K562 (cell line): ENCODE data around the gene ZNF687. TPM values are rescaled to one million over a fixed set of nuclear protein-coding genes. Genes with fewer than 3 reads are reported as not detected.
A peak's percentile ranks its signal among the peaks of the same experiment; 100 is the strongest.

Experiments
- ATAC-seq: fragments of 200-7000 bp; cut with Tn5 transposase; 3 replicates; pipeline ENCODE4 v1.9.1; 2020; ENCODE audit warnings: moderate library complexity
- Bru-seq: library from RNA; stranded (reverse); fragments of 400-500 nt; gene quantifications from one replicate; lab custom pipeline; 2021; lab: Mats Ljungman, UMichigan
- BruChase-seq, 2 experiments: library from RNA; stranded (reverse); fragments of 400-500 nt; gene quantifications; one replicate each; lab custom pipeline; 2021; lab: Mats Ljungman, UMichigan
- BruUV-seq: library from RNA; stranded (reverse); fragments of 400-500 nt; replicated peaks from 2 replicates; lab custom pipeline; 2021; lab: Mats Ljungman, UMichigan
- CTCF ChIA-PET: fragments of 300-600 bp; formaldehyde crosslinking; extraction: SDS; loops from one replicate; lab custom pipeline; 2021; ENCODE audit warnings: low intra/inter-chr PET ratio; lab: Yijun Ruan, JAX
- POLR2A ChIA-PET: fragments of 300-600, 350-650 bp; sonication (Branson Sonifier 250); formaldehyde crosslinking; extraction: SDS; loops from one replicate; lab custom pipeline; 2021; ENCODE audit warnings: antibody characterized with exemption, inconsistent platforms; lab: Yijun Ruan, JAX
- DNase-seq, 4 experiments: peaks; one replicate each; pipeline versions ENCODE4 v3.0.0 to v3.0.0-alpha.2; 2011 to 2018; ENCODE audit warnings: low spot score in 3 of 4, mixed read lengths in 3 of 4; ENCODE audit errors: extremely low read depth in 1 of 4
- FAIRE-seq: peaks from 2 replicates; lab custom pipeline; 2011; peaks lifted over from hg19 to GRCh38; lab: Jason Lieb, UNC
- H2AFZ ChIP-seq: 2 replicates; pipeline ENCODE4 v1.6.0; 2011; ENCODE audit warnings: low read depth, low read length, control low read depth, inconsistent platforms
- H3K27ac ChIP-seq: fragments of 200-600 bp; 3 replicates; pipeline ENCODE4 v1.8.0; 2011; ENCODE audit warnings: low read depth, mild to moderate bottlenecking, control low read depth, inconsistent platforms, low read length, moderate library complexity, mixed read lengths; ENCODE audit errors: extremely low read depth
- H3K27me3 ChIP-seq, 2 experiments: fragments of 300-600 bp in 1 of 2; 2 replicates in 1 of 2; 3 replicates in 1 of 2; pipeline versions ENCODE4 v1.6.0 to v1.8.0; 2011; ENCODE audit warnings: inconsistent platforms in 2 of 2, low read length in 2 of 2, mild to moderate bottlenecking in 1 of 2, mixed read lengths in 1 of 2, moderate library complexity in 1 of 2; ENCODE audit not compliant: control insufficient read depth in 2 of 2, insufficient read depth in 2 of 2
- H3K36me3 ChIP-seq: fragments of 300-600 bp; 3 replicates; pipeline ENCODE4 v1.8.0; 2011; ENCODE audit warnings: mild to moderate bottlenecking, low read length, inconsistent platforms; ENCODE audit not compliant: control insufficient read depth, insufficient read depth
- H3K4me1 ChIP-seq, 2 experiments: fragments of 200-600 bp in 1 of 2; replicated peaks in 1 of 2; 2 replicates in 1 of 2; 3 replicates in 1 of 2; pipeline versions ENCODE4 v1.5.1 to v1.8.0; 2011; ENCODE audit warnings: inconsistent platforms in 2 of 2, low read length in 2 of 2, mild to moderate bottlenecking in 1 of 2, mixed read lengths in 1 of 2, moderate library complexity in 1 of 2; ENCODE audit not compliant: control insufficient read depth in 2 of 2, insufficient read depth in 2 of 2
- H3K4me2 ChIP-seq: 2 replicates; pipeline ENCODE4 v1.6.1; 2011; ENCODE audit warnings: low read length, control low read depth, inconsistent platforms, mixed read lengths; ENCODE audit not compliant: insufficient read depth
- H3K4me3 ChIP-seq: fragments of 200-600 bp; sonication (generic), shearing (Covaris generic); 2 replicates; pipeline ENCODE4 v1.5.1; 2016; ENCODE audit warnings: control low read depth, inconsistent platforms
- H3K79me2 ChIP-seq: fragments of 200-600 bp; 3 replicates; pipeline ENCODE4 v1.8.0; 2011; ENCODE audit warnings: low read length, inconsistent platforms; ENCODE audit not compliant: control insufficient read depth, insufficient read depth
- H3K9ac ChIP-seq, 2 experiments: 2 replicates each; pipeline versions ENCODE4 v1.6.0 to v1.6.1; 2011; ENCODE audit warnings: low read depth in 2 of 2, low read length in 2 of 2, control low read depth in 1 of 2, inconsistent platforms in 1 of 2, mild to moderate bottlenecking in 1 of 2, mixed read lengths in 1 of 2; ENCODE audit not compliant: insufficient read depth in 1 of 2
- H3K9me1 ChIP-seq: one replicate; pipeline ENCODE4 v1.6.0; 2011; ENCODE audit warnings: inconsistent platforms, mild to moderate bottlenecking, low read length, moderate library complexity; ENCODE audit not compliant: control insufficient read depth, insufficient read depth
- H3K9me3 ChIP-seq: replicated peaks from 2 replicates; pipeline ENCODE4 v1.5.1; 2011; ENCODE audit warnings: low read depth, low read length, inconsistent platforms; ENCODE audit not compliant: control insufficient read depth, insufficient read depth
- H4K20me1 ChIP-seq: replicated peaks from 2 replicates; pipeline ENCODE4 v1.6.1; 2011; ENCODE audit warnings: low read length, inconsistent platforms, mixed read lengths; ENCODE audit not compliant: control insufficient read depth, insufficient read depth
- BACH1 ChIP-seq: fragments of 200-800 bp; sonication (Bioruptor generic); IDR thresholded peaks from 2 replicates; pipeline ENCODE4 v1.6.1; 2016; ENCODE audit warnings: missing genetic modification characterization, missing compliant biosample characterization
- CHD2 ChIP-seq: IDR thresholded peaks from 2 replicates; pipeline ENCODE4 v1.6.1; 2011; ENCODE audit warnings: low read depth, low read length
- GATA2 ChIP-seq: sonication (generic); formaldehyde crosslinking; IDR thresholded peaks from 2 replicates; pipeline ENCODE4 v1.4.0; 2020; ENCODE audit warnings: mild to moderate bottlenecking, missing genetic modification reagents
- ZC3H8 ChIP-seq: fragments of 450-650 bp; IDR thresholded peaks from 2 replicates; pipeline ENCODE4 v1.6.1; 2017
- WGBS: fragments of 100-300 bp; shearing (Covaris generic); methylation state at CpG from one replicate; pipeline ENCODE4 v1.1.6; 2016; ENCODE audit warnings: low coverage, mixed read lengths; ENCODE audit not compliant: insufficient coverage; ENCODE audit errors: missing lambda C conversion rate; 5-methylcytosine and 5-hydroxymethylcytosine counted together
- in situ Hi-C: fragments of 300-500 bp; cut with MboI; formaldehyde crosslinking; loops from 4 replicates; pipeline ENCODE4 v1.15.0; 2018; ENCODE audit warnings: inconsistent platforms, mixed read lengths
- intact Hi-C: fragments of 100-400 bp; cut with micrococcal nuclease; formaldehyde crosslinking; loops from 2 replicates; pipeline ENCODE4 v1.14.2; 2022
- long read RNA-seq, 3 experiments: library from polyadenylated mRNA in 2 of 3; library from RNA in 1 of 3; unstranded in 2 of 3; stranded (forward) in 1 of 3; transcript quantifications; one replicate each; pipeline ENCODE4 v2.0.0, GENCODE V29; 2019 to 2022
- polyA minus RNA-seq, 3 experiments: library from RNA; depleted of rRNA, polyadenylated mRNA; stranded (reverse); fragments of >200 nt; gene quantifications; 2 replicates each; pipeline ENCODE4 v1.2.3, GENCODE V29; 2011
- polyA plus RNA-seq, 8 experiments: library from polyadenylated mRNA; depleted of rRNA in 4 of 8; stranded (reverse) in 5 of 8; unstranded in 3 of 8; fragments of >200 nt; fragmentation: Nextera tagmentation in 2 of 8; fragmentation: Illumina TruSeq in 1 of 8; extraction: Ambion mirVana in 2 of 8; extraction: Trizol in 1 of 8; gene quantifications; 2 replicates each; pipeline versions ENCODE4 v1.2.1 to v1.2.3, GENCODE V29; 2011 to 2014; ENCODE audit warnings: inconsistent platforms in 1 of 8, missing spikeins in 1 of 8
- total RNA-seq, 7 experiments: library from RNA; depleted of rRNA in 6 of 7; stranded (reverse); fragments of >200 nt in 6 of 7; fragmentation: Illumina TruSeq in 2 of 7; extraction: Trizol in 2 of 7; gene quantifications; 2 replicates each; pipeline versions ENCODE4 v1.2.1 to v1.2.3, GENCODE V29; 2011 to 2021; ENCODE audit warnings: low replicate concordance in 1 of 7
- TF ChIP-seq, protein P1 (sequence below), 2 experiments: IDR thresholded peaks; 2 replicates each; pipeline ENCODE4 v1.6.1; 2012; ENCODE audit warnings: improper control_type of control experiment in 2 of 2, low read depth in 2 of 2, low read length in 2 of 2, borderline replicate concordance in 1 of 2
- TF ChIP-seq, protein P2 (sequence below): sonication (generic); formaldehyde crosslinking; IDR thresholded peaks from 2 replicates; pipeline ENCODE4 v1.8.0; 2022; ENCODE audit warnings: mild to moderate bottlenecking, low read depth, missing genetic modification reagents

ZNF687 gene, protein sequence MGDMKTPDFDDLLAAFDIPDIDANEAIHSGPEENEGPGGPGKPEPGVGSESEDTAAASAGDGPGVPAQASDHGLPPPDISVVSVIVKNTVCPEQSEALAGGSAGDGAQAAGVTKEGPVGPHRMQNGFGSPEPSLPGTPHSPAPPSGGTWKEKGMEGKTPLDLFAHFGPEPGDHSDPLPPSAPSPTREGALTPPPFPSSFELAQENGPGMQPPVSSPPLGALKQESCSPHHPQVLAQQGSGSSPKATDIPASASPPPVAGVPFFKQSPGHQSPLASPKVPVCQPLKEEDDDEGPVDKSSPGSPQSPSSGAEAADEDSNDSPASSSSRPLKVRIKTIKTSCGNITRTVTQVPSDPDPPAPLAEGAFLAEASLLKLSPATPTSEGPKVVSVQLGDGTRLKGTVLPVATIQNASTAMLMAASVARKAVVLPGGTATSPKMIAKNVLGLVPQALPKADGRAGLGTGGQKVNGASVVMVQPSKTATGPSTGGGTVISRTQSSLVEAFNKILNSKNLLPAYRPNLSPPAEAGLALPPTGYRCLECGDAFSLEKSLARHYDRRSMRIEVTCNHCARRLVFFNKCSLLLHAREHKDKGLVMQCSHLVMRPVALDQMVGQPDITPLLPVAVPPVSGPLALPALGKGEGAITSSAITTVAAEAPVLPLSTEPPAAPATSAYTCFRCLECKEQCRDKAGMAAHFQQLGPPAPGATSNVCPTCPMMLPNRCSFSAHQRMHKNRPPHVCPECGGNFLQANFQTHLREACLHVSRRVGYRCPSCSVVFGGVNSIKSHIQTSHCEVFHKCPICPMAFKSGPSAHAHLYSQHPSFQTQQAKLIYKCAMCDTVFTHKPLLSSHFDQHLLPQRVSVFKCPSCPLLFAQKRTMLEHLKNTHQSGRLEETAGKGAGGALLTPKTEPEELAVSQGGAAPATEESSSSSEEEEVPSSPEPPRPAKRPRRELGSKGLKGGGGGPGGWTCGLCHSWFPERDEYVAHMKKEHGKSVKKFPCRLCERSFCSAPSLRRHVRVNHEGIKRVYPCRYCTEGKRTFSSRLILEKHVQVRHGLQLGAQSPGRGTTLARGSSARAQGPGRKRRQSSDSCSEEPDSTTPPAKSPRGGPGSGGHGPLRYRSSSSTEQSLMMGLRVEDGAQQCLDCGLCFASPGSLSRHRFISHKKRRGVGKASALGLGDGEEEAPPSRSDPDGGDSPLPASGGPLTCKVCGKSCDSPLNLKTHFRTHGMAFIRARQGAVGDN
- 31.3 and 87.1 TPM in 2 replicates for total RNA-seq (2011; cell fraction: chromatin; rRNA removed; ENCODE audit: low replicate concordance)
- 63.7 and 79.5 TPM in 2 replicates for total RNA-seq (2011; cell fraction: nucleolus; rRNA removed)
- total RNA-seq (2011; cell fraction: nucleoplasm; rRNA removed), result 34.4 and 45.7 TPM in 2 replicates
- total RNA-seq (2014; rRNA removed) (12.3 and 15.6 TPM in 2 replicates), total RNA-seq (2014; rRNA removed; fragmentation: Illumina TruSeq; extraction: Trizol) (5.1 and 6.9 TPM in 2 replicates), total RNA-seq (2015; rRNA removed; fragmentation: Illumina TruSeq; extraction: Trizol) (10.6 and 10.7 TPM in 2 replicates), total RNA-seq (2021) (22.7 and 26.4 TPM in 2 replicates), polyA plus RNA-seq (2011; rRNA removed) (9.0 and 16.9 TPM in 2 replicates), polyA plus RNA-seq (2014; fragmentation: Illumina TruSeq; extraction: Trizol) (11.5 and 14.4 TPM in 2 replicates), polyA plus RNA-seq (2014; fragmentation: Nextera tagmentation; extraction: Ambion mirVana) (under 1 TPM; 0.13 to 0.21 TPM), polyA plus RNA-seq (2014; rRNA removed) (12.8 and 13.2 TPM in 2 replicates), polyA minus RNA-seq (2011; rRNA and poly(A)+ RNA removed) (15.5 and 16.2 TPM in 2 replicates), Bru-seq, nascent RNA (percentile 77 among the genes with signal in this experiment), BruChase-seq, experiment 1, labeled RNA remaining after a 2-hour chase (percentile 79 among the genes with signal in this experiment), BruChase-seq, experiment 2, labeled RNA remaining after a 6-hour chase (percentile 81 among the genes with signal in this experiment)
- 18.6 and 24.5 TPM in 2 replicates for polyA plus RNA-seq (2011; cell fraction: cytosol; rRNA removed)
- 32.1 and 47.9 TPM in 2 replicates for polyA plus RNA-seq (2011; cell fraction: nucleus; rRNA removed)
- polyA plus RNA-seq (2012), result 14.2 and 25.5 TPM in 2 replicates
- polyA minus RNA-seq (2011; cell fraction: cytosol; rRNA and poly(A)+ RNA removed), result 19.1 and 23.9 TPM in 2 replicates
- polyA minus RNA-seq (2011; cell fraction: nucleus; rRNA and poly(A)+ RNA removed), result 33.4 and 47.0 TPM in 2 replicates
- long read RNA-seq, experiment 1, partial matches to known transcripts, result 7 of 18 reads
- long read RNA-seq, experiment 1, other reads (novel, unspliced or antisense), result 11 of 18 reads
- long read RNA-seq, experiment 2, full-length matches to known transcripts, result 4 of 16 reads
- long read RNA-seq, experiment 2, partial matches to known transcripts, result 5 of 16 reads
- long read RNA-seq, experiment 2, other reads (novel, unspliced or antisense), result 7 of 16 reads
- long read RNA-seq, experiment 3, result 0 reads

- no peaks in the 10 kb centered on the region for H3K9me3 ChIP-seq
- intact Hi-C loops (loop anchor here (2.0 to 10.0 kb wide), 2 partner anchors 27 to 63 kb away; partner anchors contain the start of genes PSMD4 and RFX5), in situ Hi-C loops (no loop called here)
- ATAC-seq, result peak; percentile 95
- peaks cover 30% of the 10 kb centered on the region; the same call in 2 of the 3 replicates for H3K36me3 ChIP-seq
- ChIA-PET POLR2A (interaction anchor here (0.6 to 3.7 kb wide), 30 partner anchors 9 to 679 kb away, joined by 3 to 43 read pairs (median 4); partner anchors contain the start of genes PI4KB, PSMB4, PSMD4 and VPS72), CTCF (interaction anchor here (0.6 kb wide), 1 partner anchor 1098 kb away, joined by 3 read pairs; no protein-coding TSS in a partner anchor)
- peak within 1 kb of the TSS; percentile 100 for H3K4me2 ChIP-seq
- TSS peak; percentile 39 for BruUV-seq
- peaks cover 8% of the 10 kb centered on the region; the same call in 1 of the 2 replicates for H4K20me1 ChIP-seq
- peak within 1 kb of the TSS; percentile 99 for H2AFZ ChIP-seq
- peak within 1 kb of the TSS; percentile 67 for H3K4me3 ChIP-seq
- peak within 1 kb of the TSS; percentile 93 to 99 for H3K9ac ChIP-seq
- peaks cover 28% of the 10 kb centered on the region for H3K79me2 ChIP-seq
- DNase-seq, result peak; percentile 97 to 100 (median 98)
- peaks cover 2% of the 10 kb centered on the region for H3K9me1 ChIP-seq
- peaks cover 24 to 33% of the 10 kb centered on the region in 2 experiments for H3K4me1 ChIP-seq
- FAIRE-seq, result peak; percentile 99
- no peaks in the 10 kb centered on the region for H3K27me3 ChIP-seq
- under 1% methylated on average over 55 of the region's 74 CpGs for WGBS
- peak within 1 kb of the TSS; percentile 99 for H3K27ac ChIP-seq
- no peak for TF ChIP-seq GATA2
- TF ChIP-seq, protein P1, sequence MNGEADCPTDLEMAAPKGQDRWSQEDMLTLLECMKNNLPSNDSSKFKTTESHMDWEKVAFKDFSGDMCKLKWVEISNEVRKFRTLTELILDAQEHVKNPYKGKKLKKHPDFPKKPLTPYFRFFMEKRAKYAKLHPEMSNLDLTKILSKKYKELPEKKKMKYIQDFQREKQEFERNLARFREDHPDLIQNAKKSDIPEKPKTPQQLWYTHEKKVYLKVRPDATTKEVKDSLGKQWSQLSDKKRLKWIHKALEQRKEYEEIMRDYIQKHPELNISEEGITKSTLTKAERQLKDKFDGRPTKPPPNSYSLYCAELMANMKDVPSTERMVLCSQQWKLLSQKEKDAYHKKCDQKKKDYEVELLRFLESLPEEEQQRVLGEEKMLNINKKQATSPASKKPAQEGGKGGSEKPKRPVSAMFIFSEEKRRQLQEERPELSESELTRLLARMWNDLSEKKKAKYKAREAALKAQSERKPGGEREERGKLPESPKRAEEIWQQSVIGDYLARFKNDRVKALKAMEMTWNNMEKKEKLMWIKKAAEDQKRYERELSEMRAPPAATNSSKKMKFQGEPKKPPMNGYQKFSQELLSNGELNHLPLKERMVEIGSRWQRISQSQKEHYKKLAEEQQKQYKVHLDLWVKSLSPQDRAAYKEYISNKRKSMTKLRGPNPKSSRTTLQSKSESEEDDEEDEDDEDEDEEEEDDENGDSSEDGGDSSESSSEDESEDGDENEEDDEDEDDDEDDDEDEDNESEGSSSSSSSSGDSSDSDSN (IDR thresholded peaks at IDR 0.05; ENCODE audit: borderline replicate concordance in 1 of 2, low read depth in 2 of 2, low read length in 2 of 2), result 0 out of 4 replicates have a peak, but pooled peaks of 1 of the 2 experiments have one; percentile 55
- TF ChIP-seq, protein P2, sequence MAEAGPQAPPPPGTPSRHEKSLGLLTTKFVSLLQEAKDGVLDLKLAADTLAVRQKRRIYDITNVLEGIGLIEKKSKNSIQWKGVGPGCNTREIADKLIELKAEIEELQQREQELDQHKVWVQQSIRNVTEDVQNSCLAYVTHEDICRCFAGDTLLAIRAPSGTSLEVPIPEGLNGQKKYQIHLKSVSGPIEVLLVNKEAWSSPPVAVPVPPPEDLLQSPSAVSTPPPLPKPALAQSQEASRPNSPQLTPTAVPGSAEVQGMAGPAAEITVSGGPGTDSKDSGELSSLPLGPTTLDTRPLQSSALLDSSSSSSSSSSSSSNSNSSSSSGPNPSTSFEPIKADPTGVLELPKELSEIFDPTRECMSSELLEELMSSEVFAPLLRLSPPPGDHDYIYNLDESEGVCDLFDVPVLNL (CRISPR knock-in tag), result no peak
- TF ChIP-seq ZC3H8, result 0 out of 2 replicates have a peak, but pooled peaks have one; percentile 33
- TF ChIP-seq CHD2, result peak; percentile 91
- no peak for TF ChIP-seq BACH1 (tag)
Observed at GRCh38 chr1:151281969-151282882, at the start of gene ZNF687. ZNF687 (plus strand) TSS chr1:151282299; CDS start chr1:151286292, 3,993 bp downstream.
